GM19324 (cell line): ENCODE results near the gene SCLY.

Experiments used
- ATAC-seq: cut with Tn5 transposase; IDR thresholded peaks from one replicate; pipeline ENCODE4 v1.9.1; 2021; ENCODE audit warnings: mild to moderate bottlenecking, moderate library complexity; ENCODE audit not compliant: unreplicated experiment, low FRiP score

Gene SCLY

DNA sequence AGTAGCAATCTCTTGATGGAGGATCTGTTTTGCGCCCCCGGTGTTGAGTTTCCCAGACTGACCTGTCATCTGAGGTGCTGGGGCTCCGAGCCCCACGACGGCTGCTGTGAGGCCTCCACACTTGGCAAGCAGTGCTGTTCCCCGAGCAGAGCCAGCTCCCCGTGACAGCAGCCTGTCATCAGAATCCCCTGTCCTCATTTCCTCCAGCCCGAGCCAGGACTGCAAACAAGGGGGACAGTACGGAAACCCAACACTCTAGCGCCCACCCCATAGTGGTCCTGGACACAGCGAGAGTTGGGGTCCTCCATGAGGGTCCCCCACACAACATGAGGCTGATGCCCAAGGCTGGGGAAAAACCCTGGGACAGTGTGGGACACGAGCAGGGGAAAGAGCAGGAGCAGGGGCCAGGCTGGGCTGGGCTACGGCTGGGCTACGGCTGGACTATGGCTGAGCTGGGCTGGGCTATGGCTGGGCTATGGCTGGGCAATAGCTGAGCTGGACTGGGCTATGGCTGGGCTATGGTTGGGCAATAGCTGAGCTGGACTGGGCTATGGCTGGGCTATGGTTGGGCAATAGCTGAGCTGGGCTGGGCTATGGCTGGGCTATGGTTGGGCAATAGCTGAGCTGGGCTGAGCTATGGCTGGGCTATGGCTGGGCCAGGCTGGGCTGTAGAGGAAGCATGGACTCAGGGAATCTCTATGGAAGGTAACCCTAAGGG lies 76.2 kb downstream of the SCLY start:
- no peak for ATAC-seq

DNA sequence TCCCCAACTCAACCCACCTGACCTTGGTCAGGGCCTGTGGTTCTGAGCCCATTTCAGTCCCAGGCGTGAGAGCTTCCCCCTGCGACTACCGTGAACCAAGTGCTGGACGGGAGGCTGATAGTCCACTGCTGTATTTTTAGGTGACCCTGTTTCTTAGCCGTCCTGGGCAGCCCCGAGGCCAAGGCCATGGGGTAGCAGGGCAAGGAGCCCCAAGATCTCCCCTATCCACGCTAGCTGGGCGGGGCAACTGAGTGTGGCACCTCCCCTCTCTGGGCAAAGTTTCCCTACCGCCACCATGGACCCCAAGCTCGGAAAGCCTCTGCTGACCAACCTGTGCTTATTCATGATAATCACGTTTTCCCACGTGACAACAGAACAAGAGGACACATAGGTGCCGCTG lies 77.1 kb downstream of the SCLY start:
- no peak for ATAC-seq

DNA sequence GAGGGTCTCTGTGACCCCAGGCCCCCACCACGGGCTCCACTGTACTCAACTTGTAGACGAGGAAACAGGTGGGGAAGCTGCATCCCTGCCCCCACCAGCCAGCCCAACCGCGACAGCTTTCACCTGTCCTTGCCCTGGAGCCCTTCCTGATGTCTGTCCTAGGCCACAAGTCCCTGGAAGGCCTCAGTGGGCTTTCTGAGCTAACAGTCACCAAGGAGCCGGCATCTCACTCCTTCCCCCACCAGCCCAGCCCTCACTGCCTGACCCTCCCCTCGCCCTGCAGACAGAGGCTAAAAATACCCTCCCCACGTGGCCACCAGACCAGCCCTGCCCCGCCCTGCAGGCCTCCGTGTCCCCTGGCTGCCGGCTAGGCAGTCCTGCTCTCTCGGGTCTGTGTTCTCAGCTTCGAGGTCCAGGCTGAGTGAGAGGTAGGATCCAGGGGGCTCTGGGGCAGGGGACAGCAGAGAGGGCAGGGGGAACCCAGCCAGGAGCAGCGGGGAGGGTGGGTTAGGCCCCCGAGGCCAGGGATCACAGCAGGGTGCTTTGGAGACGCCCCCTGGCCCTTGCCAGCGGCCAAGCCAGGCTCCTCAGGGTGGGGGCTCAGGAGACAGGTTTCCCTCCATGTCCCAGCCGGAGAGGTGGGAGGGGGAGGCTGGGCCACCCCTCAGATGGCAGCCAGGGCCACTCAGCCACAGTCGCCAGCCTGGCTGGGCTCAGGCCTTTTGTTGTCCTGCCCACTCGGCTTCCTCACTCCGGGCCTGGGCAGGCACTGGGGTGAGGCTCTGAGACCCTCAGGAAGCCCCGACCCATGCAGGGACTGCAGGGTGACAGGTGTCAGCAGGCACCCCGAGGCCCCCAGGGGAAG lies 77.8 kb downstream of the SCLY start, which contains the start of gene KLHL30:
Gene KLHL30 (plus strand): TSS at position 338 of the 865 bp plus-strand sequence. CDS start 2,087 bp downstream, outside the sequence.
- ATAC-seq: no peak

DNA sequence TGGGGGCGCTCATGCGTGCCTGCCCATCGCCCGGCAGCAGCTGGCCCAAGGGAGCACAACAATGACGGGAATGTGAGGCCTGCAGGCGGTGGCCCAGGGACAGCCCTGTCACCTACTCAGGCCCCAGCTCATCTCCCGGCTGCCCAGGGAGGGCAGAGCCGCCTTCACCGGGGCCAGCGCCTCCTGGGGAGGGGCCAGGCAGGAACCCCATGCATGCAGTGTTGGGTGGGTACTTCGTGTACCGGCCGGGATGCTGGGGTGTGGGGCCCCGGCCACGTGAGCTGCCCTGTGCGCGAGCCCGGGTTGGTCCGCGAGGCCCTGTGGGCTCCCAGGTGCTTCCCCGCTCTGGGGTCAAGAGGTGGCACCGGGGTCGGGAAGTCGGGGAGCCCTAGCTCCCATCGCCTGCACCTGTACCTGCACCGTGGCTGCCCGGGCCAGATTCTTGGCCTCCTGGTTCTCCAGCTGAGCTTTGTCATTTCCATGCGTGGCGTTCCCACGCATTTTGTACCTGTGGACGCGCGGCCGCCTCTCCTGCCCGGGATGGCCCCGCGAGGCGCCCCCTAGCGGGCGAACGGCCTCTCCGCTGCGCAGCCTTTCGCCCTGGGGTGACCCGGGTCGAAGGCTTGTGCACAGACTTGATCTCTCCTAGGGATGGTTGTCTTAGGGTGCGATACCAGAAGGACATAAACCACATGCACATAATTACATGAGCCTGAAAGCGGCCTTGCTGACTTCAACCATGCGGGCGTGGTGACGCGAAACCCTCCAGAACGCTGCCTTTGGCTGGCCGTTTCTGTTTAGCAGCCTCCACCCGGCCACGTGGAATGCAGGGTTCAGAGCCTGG lies 78.6 kb downstream of the SCLY start:
- ATAC-seq: no peak

DNA sequence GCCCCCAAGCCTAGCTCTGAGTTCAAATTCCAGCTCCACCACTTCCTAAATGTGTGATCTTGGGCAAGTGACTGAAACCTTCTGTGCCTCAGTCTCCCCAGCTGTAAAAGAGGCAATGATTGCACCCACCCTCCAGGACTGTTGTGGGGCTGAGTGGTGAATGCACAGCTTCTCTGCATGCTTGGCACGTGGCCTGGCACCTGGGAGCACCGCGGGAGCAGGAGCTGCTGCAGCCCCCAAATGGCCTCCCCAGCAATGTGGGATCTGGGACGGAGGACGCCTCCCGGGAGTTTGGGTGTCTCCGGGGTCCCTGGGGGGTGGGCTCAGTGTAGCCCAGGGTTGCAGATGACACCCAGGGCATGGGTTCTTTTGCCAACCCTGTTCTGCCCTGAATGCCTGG lies 79.2 kb downstream of the SCLY start:
- no peak for ATAC-seq

DNA sequence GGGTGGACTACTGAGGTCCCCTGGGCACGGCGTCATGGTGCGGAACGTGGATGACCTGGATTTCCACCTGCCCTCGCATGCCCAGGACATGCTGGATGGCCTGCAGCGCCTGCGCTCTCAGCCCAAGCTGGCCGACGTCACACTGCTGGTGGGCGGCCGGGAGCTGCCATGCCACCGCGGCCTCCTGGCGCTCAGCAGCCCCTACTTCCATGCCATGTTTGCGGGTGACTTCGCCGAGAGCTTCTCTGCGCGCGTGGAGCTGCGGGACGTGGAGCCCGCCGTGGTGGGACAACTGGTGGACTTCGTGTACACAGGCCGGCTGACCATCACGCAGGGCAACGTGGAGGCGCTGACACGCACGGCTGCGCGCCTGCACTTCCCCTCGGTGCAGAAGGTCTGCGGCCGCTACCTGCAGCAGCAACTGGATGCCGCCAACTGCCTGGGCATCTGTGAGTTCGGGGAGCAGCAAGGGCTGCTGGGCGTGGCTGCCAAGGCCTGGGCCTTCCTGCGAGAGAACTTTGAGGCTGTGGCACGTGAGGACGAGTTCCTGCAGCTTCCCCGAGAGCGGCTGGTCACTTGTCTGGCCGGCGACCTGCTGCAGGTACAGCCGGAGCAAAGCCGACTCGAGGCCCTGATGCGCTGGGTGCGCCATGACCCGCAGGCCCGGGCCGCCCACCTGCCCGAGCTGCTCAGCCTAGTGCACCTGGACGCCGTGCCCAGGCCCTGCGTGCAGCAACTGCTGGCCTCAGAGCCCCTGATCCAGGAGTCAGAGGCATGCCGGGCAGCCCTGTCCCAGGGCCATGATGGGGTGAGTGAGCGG lies 80.1 kb downstream of the SCLY start:
- ATAC-seq: no peak

DNA sequence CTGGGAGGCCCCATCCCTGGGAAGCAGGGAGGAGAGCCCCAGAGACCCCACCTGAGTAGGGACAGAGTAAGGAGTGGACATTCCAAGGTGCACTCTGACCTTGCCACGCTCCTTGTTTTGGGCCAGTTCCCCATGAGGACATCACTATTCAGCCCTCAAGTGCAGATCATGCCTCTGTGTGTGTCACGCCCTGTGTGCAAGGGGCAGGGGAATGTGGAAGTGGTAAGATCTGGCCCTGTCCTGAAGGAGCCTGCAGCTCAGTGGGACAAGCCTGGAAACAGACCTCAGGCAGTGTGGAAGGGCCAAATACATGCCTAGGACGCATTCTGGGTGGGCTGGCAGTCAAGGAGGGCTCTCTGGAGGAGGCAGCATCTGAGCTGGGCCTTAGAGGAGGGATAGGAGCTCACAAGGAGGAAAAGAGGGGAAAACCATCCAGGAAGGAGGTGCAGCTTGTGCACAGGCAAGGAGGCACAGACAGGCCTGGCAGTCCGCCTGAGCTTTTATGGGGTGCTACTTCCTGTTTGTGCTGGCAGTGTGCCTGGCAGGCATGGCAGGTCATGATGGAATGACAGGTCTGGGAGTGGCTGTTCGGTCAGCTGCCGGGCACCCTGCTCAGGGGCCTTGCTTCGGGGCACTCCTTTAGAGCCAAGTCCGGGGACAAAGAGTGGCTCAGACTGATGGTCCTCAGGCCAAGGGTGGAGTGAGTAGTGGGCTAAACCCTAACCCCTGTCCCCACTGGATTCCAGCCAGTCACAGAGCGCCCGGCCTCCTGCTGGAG lies 80.9 kb downstream of the SCLY start:
- ATAC-seq: no peak

DNA sequence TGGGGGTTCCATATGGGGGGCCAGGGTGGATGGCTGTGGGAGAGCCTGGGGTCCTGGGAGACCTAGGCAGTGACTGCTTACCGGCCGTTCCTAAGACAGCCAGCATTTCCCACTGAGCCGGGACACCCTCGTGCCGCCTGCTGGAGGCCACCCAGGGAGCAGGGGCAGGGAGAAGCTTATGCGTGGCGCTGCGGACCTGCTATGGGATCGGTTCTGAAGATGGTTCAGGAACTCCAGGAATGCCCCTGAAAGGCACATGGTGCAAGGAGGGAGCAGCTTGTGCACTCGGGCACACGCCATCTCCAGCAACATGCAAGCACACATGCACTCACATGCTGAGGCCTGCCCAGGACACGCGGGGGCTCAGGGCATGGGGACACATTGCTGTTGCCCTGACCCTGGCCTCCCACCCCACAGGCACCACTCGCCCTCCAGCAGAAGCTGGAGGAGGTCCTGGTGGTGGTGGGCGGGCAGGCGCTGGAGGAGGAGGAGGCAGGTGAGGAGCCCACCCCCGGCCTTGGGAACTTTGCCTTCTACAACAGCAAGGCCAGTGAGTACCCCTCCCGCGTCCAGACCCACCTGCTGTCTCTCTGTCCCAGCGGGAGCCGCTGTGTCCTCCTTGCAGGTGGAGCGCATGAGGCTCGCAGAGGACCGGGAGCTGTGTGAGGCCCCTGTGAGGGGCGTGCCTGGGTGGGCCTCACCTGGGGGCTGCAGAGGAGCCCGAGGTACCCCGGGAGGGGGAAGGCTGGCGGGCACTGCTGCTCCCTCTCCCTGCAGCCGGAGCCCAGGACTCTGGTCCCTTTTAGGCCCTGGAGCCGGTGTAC lies 81.8 kb downstream of the SCLY start:
- ATAC-seq: no peak

DNA sequence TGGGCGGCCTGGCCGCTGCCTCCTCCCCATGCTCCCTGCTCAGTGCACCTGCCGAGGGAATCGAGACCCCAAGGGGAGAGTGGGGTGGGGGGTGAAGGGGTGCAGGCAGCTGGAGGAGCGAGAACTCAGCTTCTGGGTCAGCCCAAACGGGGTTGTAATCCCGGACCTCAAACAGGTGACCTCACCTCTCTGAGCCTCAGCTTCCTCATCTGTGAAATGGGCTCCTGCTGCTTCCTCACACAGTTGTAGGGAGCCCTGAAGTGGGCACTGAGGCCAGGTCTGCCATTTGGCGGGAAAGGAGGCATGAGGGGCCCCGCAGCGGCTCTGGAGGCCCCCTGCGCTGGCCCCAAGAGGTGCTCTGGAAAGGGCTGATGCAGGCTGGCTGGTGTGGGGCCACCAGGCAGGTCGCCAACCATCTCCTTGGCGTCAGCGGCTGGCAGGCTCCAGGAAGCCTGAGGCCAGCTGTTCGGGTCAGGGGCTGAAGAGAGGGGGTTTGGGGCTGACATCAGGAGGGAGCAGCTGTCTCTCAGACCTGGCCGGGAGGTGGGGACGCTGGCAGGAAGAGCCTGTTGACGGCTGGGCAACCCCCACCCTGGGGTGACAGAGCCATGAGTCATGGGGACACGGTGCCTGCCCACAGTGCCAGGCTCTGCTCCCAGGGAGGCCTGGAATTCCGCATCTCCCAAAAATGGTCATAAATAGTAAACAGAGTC lies 82.6 kb downstream of the SCLY start:
- no peak for ATAC-seq

DNA sequence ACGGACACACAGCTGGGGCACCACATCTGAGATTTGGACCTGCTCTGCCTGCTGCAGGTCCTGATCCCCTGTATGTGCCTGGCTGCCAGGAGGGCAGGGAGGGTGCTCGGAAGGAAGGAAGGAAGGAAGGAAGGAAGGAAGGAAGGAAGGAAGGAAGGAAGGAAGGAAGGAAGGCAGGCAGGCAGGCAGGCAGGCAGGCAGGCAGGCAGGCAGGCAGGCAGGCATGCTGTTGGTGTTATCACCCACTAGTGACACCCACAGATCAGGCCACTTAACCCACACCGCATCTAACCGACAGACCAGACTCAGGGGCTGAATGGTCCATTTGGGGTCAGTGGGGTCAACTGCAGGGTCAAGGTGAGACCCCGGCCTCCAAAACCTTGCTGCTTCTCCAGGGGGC lies 83.5 kb downstream of the SCLY start:
- ATAC-seq: no peak

DNA sequence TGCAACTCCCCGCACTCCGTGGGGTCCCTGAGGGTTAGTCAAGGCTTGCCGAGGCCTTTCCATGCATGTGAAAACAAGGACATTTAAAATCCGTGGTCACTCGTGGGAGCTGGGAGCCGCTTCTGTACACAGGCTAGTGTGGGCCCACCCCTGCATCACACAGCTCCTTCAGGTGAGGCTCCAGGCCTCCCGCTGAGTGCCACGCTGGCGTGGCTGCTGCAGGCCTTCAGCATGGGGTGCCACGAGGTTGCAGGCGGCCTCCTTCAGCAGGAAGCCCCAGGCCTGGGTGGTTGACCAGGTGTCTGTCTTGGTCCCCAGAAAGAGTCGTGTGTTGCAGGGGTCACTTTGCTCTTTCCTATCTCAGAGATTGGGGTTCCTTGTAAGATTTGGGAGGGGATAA lies 84.2 kb downstream of the SCLY start:
- no peak for ATAC-seq

DNA sequence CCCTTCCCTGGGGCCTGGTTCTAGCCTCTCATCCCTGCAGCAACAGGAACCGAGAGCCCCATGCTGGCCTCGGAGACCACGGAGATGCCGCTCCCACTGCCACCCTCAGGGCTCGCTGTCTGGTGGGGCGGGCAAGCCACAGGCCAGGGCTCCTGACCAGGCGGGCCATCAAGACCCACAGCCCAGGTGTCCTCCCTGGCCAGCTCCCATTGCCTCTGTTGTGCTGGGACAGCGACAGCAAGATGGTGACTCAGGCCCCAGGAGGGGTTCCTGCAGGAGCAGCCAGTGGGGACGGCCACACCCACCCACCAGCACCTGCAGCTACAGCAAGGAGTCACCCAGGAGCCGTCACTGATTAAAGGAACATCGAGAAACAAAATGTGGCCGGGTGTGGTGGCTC lies 85.0 kb downstream of the SCLY start:
- no peak for ATAC-seq

DNA sequence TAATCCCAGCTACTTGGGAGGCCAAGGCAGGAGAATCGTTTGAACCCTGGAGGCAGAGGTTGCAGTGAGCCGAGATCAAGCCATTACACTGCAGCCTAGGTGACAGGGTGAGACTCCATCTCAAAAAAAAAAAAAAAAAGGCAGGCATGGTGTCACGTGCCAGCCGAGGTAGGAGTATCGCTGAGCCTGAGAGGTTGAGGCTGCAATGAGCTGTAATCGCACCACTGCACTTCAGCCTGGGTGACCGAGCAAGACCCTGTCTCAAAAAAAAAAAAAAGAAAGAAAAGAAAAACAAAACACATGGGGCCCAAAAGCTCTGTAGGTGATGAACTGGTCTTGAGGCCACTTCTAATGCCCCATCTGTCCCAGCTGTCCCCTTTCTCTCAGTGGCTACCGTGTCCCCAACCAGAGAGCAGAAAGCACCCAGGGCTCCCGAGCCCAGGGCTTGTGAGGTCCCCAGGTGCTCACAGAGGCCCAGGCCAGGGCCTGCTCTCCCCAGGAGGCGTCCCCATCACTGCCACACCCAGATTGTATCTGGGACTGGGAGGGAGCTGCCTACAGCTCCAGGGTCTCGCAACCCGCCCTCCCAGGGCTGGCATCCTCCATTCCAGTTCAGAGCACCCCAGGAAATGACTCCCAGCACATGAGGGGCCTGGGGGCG lies 86.2 kb downstream of the SCLY start:
- no peak for ATAC-seq

DNA sequence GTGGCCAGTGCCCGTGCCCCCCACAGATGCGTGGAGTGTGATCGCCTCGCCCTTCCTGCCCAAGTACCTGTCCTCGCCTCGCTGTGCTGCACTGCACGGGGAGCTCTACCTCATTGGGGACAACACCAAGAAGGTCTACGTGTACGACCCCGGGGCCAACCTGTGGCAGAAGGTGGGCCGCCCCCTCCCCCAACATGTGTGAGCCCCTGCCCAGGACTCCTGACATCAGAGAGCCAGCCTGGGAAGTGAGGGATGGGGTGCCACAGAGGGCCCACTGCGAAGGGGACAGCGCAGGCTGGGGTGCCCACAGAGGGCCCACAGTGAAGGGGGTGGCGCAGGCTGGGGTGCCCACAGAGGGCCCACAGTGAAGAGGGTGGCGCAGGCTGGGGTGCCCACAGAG lies 88.2 kb downstream of the SCLY start:
- no peak for ATAC-seq
